NCI-H526 (cell line): ENCODE results near the gene PET100.

Experiments
- DNase-seq, 2 experiments: peaks; one replicate each; lab custom pipeline; 2025; lab: John Stamatoyannopoulos, UW

The PET100 gene

GRCh38 chr19:7650148-7650547 lies 20.6 kb downstream of the PET100 start:
- no peak for DNase-seq

DNA sequence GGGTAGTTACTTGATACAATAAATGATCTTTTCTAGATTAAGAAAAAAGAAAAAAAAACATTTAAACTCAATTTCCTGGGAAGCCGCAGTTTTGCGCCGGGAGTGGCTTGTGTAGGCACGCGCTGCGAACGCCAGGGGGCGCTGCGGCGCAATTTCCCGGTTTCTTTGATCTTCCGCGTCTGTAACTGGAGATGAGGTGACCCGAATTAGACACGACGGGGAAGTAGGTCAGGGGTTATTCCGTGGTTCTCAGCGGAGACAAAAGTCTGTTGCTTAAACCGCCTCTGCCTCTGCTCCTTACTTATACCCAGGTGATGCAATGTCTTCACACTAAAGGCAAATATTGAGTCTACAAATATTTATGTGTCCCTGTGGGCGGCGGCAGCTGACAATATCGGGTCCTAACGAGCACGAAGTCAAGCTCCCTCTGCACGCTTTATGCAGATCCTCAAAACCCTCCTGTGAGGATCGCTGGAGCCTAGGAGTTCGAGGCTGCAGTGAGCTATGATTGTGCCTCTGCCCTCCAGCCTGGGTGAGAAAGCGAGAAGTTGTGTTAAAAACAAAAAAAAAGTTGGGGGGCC lies 22.6 kb downstream of the PET100 start:
- peak; percentile 24 to 61 for DNase-seq

- no peak for DNase-seq
These were observed 24.8 kb downstream of the PET100 start for GRCh38 chr19:7654401-7654800.

DNA sequence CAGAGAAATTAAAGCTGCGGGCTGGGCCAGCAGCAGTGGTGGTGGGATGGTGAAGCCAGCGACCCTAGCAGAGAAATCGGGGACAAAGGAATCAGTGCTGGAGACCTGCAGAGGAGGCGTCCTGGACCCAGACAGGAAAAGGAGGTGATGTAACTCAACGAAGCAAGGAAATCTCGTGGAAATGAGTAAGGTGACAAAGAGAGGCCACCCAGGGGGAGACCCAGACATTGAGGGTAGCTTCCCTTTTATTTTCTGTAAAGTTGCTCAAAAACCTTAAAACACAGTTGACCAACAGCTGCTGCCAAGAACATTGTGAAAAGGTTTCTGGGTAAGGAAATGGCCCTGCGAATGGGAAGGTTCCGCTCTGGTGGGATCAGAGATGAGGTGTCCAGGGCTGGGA lies 26.0 kb downstream of the PET100 start:
- DNase-seq: no peak

GRCh38 chr19:7657131-7657751 lies 27.6 kb downstream of the PET100 start:
- DNase-seq: no peak

DNA sequence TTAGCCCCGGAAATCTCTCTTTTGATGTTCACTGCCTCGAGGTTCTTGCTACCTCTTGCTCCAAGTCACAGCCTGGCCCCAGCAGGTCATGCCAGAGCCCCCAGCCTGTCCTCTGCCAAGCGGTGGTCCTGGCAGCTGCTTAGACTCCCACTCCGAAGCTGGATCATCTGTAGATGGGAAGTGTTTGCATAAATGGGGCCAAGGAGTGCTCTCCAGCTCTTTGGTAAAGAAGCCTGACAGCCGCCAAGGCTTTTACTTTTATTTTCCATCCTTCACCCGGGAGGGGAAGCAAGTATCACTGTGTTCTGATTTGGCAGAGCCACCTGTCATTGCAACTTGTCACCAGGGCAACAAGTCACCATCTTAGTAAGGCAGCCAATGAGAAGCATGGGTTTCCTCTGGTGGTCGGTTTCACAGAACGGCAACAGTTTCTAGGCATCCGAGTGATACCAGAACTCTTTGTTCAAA lies 28.7 kb downstream of the PET100 start:
- DNase-seq: no peak

GRCh38 chr19:7661744-7662538 lies 32.3 kb downstream of the PET100 start:
- no peak for DNase-seq

- no peak for DNase-seq
These were observed 33.1 kb downstream of the PET100 start for GRCh38 chr19:7662657-7663056.

DNA sequence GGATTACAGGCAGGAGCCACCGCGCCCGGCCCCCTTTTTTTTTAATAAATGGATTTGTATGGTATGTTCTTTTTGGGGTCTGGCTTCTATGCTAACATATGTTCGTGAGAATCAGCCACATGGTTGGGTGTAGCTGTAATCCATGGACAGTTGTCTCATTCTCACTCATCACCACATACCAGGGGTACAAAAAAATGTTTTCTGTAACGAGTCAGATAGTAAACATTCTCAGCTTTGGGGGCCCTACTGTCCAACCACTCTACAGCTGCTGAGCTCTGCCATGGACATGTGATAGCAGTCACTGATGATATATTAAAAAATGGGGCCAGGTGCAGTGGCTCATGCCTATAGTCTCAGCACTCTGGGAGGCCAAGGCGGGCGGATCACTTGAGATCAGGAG lies 34.1 kb downstream of the PET100 start:
- no peak for DNase-seq

DNA sequence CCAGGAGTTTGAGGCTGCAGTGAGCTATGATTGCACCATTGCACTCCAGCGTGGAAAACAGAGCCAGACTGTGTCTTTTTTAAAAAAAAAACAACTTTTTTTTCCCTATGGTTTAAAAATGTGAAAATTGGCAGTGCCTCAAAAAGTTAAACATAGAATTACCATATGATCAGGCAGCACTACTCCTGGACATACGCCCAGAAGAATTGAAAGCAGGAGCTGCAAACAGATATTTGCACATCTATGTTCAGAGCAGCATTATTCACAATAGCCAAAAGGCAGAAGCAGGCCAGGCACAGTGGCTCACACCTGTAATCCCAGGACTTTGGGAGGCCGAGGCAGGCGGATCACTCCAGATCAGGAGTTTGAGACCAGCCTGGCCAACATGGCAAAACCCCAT lies 35.5 kb downstream of the PET100 start:
- no peak for DNase-seq

- no peak for DNase-seq
These were observed 39.2 kb downstream of the PET100 start, which contains the start of gene RETN for GRCh38 chr19:7668842-7669241. TSS of gene RETN (plus strand) at chr19:7669049. CDS start at chr19:7669327, 278 bp downstream.

DNA sequence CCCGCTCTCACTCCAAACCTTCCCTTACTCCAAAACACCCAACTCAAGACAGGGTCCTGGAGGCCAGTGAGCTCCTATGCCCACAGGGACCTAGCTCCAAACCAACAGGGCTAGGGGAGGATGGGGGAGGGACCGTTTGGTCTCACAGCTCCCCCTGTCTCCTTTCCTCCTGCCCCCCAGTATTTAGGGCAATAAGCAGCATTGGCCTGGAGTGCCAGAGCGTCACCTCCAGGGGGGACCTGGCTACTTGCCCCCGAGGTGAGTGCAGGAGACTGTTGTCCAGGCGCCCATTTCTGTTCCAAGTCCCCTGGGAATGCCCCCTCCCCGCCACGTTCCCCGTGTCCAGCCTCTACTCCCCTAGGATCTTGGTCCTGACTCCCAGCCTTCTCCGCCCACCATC lies 40.0 kb downstream of the PET100 start:
- DNase-seq: no peak

- DNase-seq: no peak
These were observed 40.7 kb downstream of the PET100 start for GRCh38 chr19:7670150-7670783.

DNA sequence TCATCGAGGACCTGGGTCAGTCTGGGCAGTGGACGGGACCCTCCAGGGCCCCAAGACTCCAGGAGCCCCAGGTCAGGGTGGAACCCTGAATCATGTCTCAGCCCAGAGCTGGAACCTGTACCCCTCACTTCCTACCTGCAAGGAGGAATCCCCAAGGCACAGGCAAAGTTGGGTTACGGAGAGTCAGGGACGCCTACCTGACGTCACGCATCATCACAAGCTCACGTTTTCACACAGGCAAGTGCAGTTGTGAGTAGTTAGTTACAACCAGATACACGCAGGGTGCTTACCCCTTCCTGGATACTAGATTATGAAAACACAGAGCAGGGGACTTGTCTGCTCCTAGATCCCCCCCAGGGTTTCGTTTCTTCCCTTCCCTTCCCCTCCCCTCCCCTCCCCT lies 41.2 kb downstream of the PET100 start:
- no peak for DNase-seq

DNA sequence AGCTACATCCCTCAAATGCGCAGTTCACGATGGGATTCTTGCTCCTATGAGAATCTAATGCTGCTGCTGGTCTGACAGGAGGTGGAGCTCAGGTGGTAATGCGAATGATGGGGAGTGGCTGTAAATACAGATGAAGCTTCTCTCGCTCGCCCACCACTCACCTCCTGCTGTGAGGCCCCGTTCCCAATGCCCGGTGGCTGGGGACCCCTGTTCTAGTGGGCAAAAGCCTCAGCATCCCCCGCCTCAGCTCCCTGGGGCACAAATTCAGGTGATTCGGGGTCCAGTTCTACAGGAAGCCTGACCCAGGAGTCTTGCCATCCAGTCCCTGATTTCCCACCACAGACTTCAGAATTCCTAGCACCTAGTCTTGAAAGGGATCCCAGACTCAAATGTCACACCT lies 42.9 kb downstream of the PET100 start:
- no peak for DNase-seq

- peak in 1 of 2 experiments; percentile 67 for DNase-seq
These were observed 44.7 kb downstream of the PET100 start for GRCh38 chr19:7674010-7675005.

GRCh38 chr19:7676376-7676775 lies 46.8 kb downstream of the PET100 start:
- no peak for DNase-seq

DNA sequence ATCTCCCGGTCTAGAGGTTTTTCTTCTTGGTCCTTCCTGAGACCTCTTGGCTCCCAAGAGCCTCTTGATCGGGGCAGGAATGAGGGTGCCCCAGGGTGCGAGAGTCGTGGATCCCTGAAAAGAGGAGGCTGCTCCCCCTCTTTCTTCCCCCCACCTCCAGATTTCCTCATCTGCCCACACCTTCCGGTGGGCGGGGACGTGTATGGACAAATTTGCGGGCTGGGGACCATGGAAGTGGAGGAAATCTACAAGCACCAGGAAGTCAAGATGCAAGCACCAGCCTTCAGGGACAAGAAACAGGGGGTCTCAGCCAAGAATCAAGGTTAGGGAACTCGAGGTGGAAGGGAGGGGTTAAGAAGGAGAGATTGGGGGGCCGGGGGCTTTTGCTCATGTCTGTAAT lies 47.3 kb downstream of the PET100 start, which contains the start of gene MCEMP1:
MCEMP1 (plus strand) TSS at position 237 of the 400 bp plus-strand sequence; CDS start at position 268, 31 bp downstream.
- no peak for DNase-seq

DNA sequence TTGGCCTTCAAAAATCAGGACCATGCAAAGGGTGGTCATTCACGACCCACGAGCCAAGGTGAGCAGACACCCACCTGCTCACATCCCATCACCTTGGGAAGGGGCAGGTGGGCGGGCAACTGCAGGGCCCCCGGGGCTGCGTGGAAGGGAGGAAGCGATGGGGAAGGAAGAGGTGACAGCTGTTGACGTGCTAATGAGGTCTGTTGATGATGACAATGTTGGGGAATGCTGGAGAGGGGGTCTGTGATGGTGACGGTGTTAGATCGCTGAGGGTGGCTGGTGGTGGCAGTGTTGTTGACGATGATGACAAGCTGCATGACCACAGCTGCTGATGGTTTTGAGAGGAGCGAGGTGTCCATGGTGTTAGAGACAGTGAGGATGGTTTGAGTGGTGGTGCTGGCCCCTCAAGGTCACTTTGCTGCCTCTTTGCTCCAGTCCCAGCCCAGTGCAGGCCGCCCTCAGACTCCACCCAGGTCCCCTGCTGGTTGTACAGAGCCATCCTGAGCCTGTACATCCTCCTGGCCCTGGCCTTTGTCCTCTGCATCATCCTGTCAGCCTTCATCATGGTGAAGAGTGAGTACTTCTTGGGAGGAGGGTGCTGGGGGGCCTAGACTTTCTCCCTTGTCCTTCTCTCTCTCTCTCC lies 48.2 kb downstream of the PET100 start:
- DNase-seq: no peak

DNA sequence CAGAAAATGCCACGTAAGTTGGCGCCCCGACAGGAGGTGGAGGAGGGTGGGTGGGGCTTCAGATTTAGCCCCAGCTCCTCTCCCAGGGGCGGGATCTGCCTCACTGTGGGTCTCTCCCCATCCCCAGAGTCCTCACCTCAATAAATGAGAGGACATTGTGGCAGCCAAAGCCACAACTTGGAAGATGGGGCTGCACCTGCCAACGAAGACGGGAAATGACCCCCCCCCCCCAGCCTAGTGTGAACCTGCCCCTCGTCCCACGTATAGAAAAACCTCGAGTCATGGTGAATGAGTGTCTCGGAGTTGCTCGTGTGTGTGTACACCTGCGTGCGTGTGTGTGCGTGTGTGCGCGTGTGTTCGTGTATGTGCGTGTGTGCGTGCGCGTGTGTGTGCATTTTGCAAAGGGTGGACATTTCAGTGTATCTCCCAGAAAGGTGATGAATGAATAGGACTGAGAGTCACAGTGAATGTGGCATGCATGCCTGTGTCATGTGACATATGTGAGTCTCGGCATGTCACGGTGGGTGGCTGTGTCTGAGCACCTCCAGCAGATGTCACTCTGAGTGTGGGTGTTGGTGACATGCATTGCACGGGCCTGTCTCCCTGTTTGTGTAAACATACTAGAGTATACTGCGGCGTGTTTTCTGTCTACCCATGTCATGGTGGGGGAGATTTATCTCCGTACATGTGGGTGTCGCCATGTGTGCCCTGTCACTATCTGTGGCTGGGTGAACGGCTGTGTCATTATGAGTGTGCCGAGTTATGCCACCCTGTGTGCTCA lies 49.6 kb downstream of the PET100 start:
- peak in 1 of 2 experiments; percentile 26 for DNase-seq
